Keratinocyte (primary cell): ENCODE data around the gene PAX7. TPM values are rescaled to one million over a fixed set of nuclear protein-coding genes. Genes with fewer than 3 reads are reported as not detected.

Experiments
- DNase-seq: peaks from one replicate; pipeline ENCODE4 v3.0.0-alpha.2; 2011; ENCODE audit warnings: low read depth, missing footprints, low spot score
- FAIRE-seq: peaks from 2 replicates; lab custom pipeline; 2011; peaks lifted over from hg19 to GRCh38; lab: Jason Lieb, UNC
- H2AFZ ChIP-seq: 2 replicates; pipeline ENCODE4 v1.6.0; 2012; ENCODE audit warnings: low read length, control low read depth, inconsistent platforms; ENCODE audit not compliant: control insufficient read depth
- H3K27ac ChIP-seq: 2 replicates; pipeline ENCODE4 v1.5.1; 2011; ENCODE audit warnings: low read length; ENCODE audit not compliant: control insufficient read depth, insufficient read depth
- H3K27me3 ChIP-seq: 3 replicates; pipeline ENCODE4 v1.6.0; 2011; ENCODE audit warnings: low read length; ENCODE audit not compliant: control insufficient read depth, insufficient read depth; ENCODE audit errors: extremely low read depth
- H3K36me3 ChIP-seq, 2 experiments: 2 replicates in 1 of 2; 3 replicates in 1 of 2; pipeline ENCODE4 v1.5.1; 2011; ENCODE audit warnings: low read length in 2 of 2, mild to moderate bottlenecking in 1 of 2; ENCODE audit not compliant: control insufficient read depth in 2 of 2, insufficient read depth in 2 of 2; ENCODE audit errors: extremely low read depth in 1 of 2
- H3K4me1 ChIP-seq: 3 replicates; pipeline ENCODE4 v1.5.1; 2011; ENCODE audit warnings: low read length; ENCODE audit not compliant: control insufficient read depth, insufficient read depth; ENCODE audit errors: extremely low read depth
- H3K4me2 ChIP-seq: 3 replicates; pipeline ENCODE4 v1.6.0; 2011; ENCODE audit warnings: low read depth, low read length; ENCODE audit not compliant: control insufficient read depth, insufficient read depth; ENCODE audit errors: extremely low read depth
- H3K4me3 ChIP-seq, 3 experiments: fragments of 200-600 bp in 1 of 3; sonication (generic) in 1 of 3; 2 replicates in 2 of 3; 3 replicates in 1 of 3; pipeline ENCODE4 v1.5.1; 2011 to 2016; ENCODE audit warnings: low read length in 3 of 3, mild to moderate bottlenecking in 3 of 3, control low read depth in 2 of 3, inconsistent platforms in 1 of 3, low read depth in 1 of 3, mixed read lengths in 1 of 3, mixed run types in 1 of 3, moderate library complexity in 1 of 3; ENCODE audit not compliant: control insufficient read depth in 2 of 3, insufficient read depth in 2 of 3; ENCODE audit errors: extremely low read depth in 1 of 3
- H3K79me2 ChIP-seq: 2 replicates; pipeline ENCODE4 v1.6.0; 2012; ENCODE audit warnings: low read length; ENCODE audit not compliant: control insufficient read depth, insufficient read depth
- H3K9ac ChIP-seq: 3 replicates; pipeline ENCODE4 v1.6.0; 2011; ENCODE audit warnings: low read length; ENCODE audit not compliant: control insufficient read depth, insufficient read depth; ENCODE audit errors: extremely low read depth
- H3K9me1 ChIP-seq: 3 replicates; pipeline ENCODE4 v1.6.0; 2011; ENCODE audit warnings: low read length; ENCODE audit not compliant: control insufficient read depth, insufficient read depth; ENCODE audit errors: extremely low read depth
- H3K9me3 ChIP-seq: 2 replicates; pipeline ENCODE4 v1.5.1; 2012; ENCODE audit warnings: low read depth, low read length; ENCODE audit not compliant: control insufficient read depth
- H4K20me1 ChIP-seq: 3 replicates; pipeline ENCODE4 v1.6.0; 2011; ENCODE audit warnings: low read length; ENCODE audit not compliant: control insufficient read depth, insufficient read depth; ENCODE audit errors: extremely low read depth
- EZH2 ChIP-seq: IDR thresholded peaks from one replicate; pipeline ENCODE4 v1.6.1; 2012; ENCODE audit warnings: inconsistent platforms, mild to moderate bottlenecking, low read length, moderate library complexity
- dilution Hi-C: fragments of 300-500 bp; cut with MboI; formaldehyde crosslinking; loops from one replicate; pipeline ENCODE4 v1.7.0; 2020; ENCODE audit warnings: low sequenced_read_pairs; ENCODE audit not compliant: extremely low pct_ligation_motif_present
- polyA plus RNA-seq, 5 experiments: library from polyadenylated mRNA; depleted of rRNA in 3 of 5; stranded (reverse) in 3 of 5; stranded (forward) in 1 of 5; unstranded in 1 of 5; fragments of >200 nt; gene quantifications; 1 replicate in 1 of 5; 2 replicates in 3 of 5; 3 replicates in 1 of 5; pipeline versions ENCODE4 v1.2.1 to v1.2.3, GENCODE V29; 2011 to 2012; ENCODE audit warnings: missing spikeins in 2 of 5, low read depth in 1 of 5, low replicate concordance in 1 of 5
- TF ChIP-seq, protein P1 (sequence below), 3 experiments: IDR thresholded peaks in 1 of 3; conservative IDR thresholded peaks in 1 of 3; optimal IDR thresholded peaks in 1 of 3; 2 replicates in 2 of 3; 3 replicates in 1 of 3; pipeline versions ENCODE3 to v1.5.1; 2011; ENCODE audit warnings: low read length in 3 of 3, mild to moderate bottlenecking in 3 of 3, moderate library complexity in 2 of 3, control low read depth in 1 of 3, inconsistent platforms in 1 of 3; ENCODE audit not compliant: insufficient read depth in 2 of 3; ENCODE audit errors: extremely low read depth in 1 of 3

PAX7 gene
- polyA plus RNA-seq, 1 donor (not counting 4 experiments of a cell fraction or from before 2014, with no cell fraction given) = not detected

- H3K9ac ChIP-seq = no peak overlapping the region
- TF ChIP-seq, protein P1, sequence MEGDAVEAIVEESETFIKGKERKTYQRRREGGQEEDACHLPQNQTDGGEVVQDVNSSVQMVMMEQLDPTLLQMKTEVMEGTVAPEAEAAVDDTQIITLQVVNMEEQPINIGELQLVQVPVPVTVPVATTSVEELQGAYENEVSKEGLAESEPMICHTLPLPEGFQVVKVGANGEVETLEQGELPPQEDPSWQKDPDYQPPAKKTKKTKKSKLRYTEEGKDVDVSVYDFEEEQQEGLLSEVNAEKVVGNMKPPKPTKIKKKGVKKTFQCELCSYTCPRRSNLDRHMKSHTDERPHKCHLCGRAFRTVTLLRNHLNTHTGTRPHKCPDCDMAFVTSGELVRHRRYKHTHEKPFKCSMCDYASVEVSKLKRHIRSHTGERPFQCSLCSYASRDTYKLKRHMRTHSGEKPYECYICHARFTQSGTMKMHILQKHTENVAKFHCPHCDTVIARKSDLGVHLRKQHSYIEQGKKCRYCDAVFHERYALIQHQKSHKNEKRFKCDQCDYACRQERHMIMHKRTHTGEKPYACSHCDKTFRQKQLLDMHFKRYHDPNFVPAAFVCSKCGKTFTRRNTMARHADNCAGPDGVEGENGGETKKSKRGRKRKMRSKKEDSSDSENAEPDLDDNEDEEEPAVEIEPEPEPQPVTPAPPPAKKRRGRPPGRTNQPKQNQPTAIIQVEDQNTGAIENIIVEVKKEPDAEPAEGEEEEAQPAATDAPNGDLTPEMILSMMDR (optimal IDR thresholded peaks at IDR 0.05 in 1 of 3, IDR thresholded peaks at IDR 0.05 in 1 of 3, conservative IDR thresholded peaks at IDR 0.05 in 1 of 3; ENCODE audit: extremely low read depth in 1 of 3, insufficient read depth in 2 of 3, low read length in 3 of 3) = no peak
- no peak for TF ChIP-seq EZH2
- dilution Hi-C loops = no loop called here
- FAIRE-seq (no peak), DNase-seq (no peak)
- no peaks in the 10 kb centered on the region for H3K9me1 ChIP-seq
- no peaks in the 10 kb centered on the region for H3K9me3 ChIP-seq
- no peaks in the 10 kb centered on the region for H3K36me3 ChIP-seq
- H2AFZ ChIP-seq = no peak overlapping the region
- no peak overlapping the region for H3K27ac ChIP-seq
- H3K4me2 ChIP-seq = no peak overlapping the region
- peaks cover 7% of the 10 kb centered on the region for H3K27me3 ChIP-seq
- H3K4me1 ChIP-seq = no peaks in the 10 kb centered on the region
- no peaks in the 10 kb centered on the region for H4K20me1 ChIP-seq
- H3K79me2 ChIP-seq = no peaks in the 10 kb centered on the region
- H3K4me3 ChIP-seq = no peak overlapping the region
Measured at GRCh38 chr1:18747671-18748070, 117.0 kb downstream of the PAX7 start.

DNA sequence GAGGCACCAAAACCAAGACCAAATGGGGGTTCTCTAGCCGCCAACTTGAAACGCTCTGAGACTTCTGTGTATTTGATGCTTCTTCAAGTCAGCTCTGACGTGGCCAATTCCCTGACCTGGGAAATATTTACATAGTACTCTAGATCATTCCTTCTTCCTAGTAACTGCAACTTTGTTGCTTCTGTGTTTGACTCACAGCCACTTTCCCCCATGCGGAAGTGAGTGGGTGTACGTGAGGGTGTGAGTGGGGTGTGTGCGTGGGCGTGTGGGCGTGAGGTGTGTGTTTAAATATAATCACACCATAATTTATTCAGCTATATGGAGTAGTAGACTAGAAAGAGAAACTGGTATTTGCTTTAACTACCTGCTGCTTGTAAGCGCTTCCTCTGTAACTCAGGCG lies 117.8 kb downstream of the PAX7 start:
- no peaks in the 10 kb centered on the region for H3K36me3 ChIP-seq
- H3K9me1 ChIP-seq = no peaks in the 10 kb centered on the region
- peaks cover 7% of the 10 kb centered on the region for H3K27me3 ChIP-seq
- no peak overlapping the region for H3K4me2 ChIP-seq
- no peak for FAIRE-seq
- no peak overlapping the region for H3K27ac ChIP-seq
- H3K9me3 ChIP-seq = no peaks in the 10 kb centered on the region
- no peaks in the 10 kb centered on the region for H3K4me1 ChIP-seq
- no peak overlapping the region for H3K4me3 ChIP-seq
- no peak overlapping the region for H2AFZ ChIP-seq
- dilution Hi-C loops = no loop called here
- no peaks in the 10 kb centered on the region for H4K20me1 ChIP-seq
- no peaks in the 10 kb centered on the region for H3K79me2 ChIP-seq
- H3K9ac ChIP-seq = no peak overlapping the region
- DNase-seq = no peak
- TF ChIP-seq EZH2 = no peak
- TF ChIP-seq, protein P1 (optimal IDR thresholded peaks at IDR 0.05 in 1 of 3, IDR thresholded peaks at IDR 0.05 in 1 of 3, conservative IDR thresholded peaks at IDR 0.05 in 1 of 3; ENCODE audit: extremely low read depth in 1 of 3, insufficient read depth in 2 of 3, low read length in 3 of 3) = no peak
